GM12878 (cell line): ENCODE data around the gene CCDC187. TPM values are rescaled to one million over a fixed set of nuclear protein-coding genes. Genes with fewer than 3 reads are reported as not detected.

ENCODE experiments used
- BCL3 ChIP-seq: IDR thresholded peaks from 2 replicates; pipeline ENCODE4 v1.6.1; 2011; ENCODE audit warnings: borderline replicate concordance, low read depth, mild to moderate bottlenecking, moderate library complexity, low read length; ENCODE audit not compliant: insufficient read depth, poor library complexity, severe bottlenecking
- CHD1 ChIP-seq: IDR thresholded peaks from 2 replicates; pipeline ENCODE4 v1.6.1; 2012; ENCODE audit warnings: low read depth, low read length, improper control_type of control experiment
- CHD4 ChIP-seq: fragments of 200-600 bp; sonication (generic); IDR thresholded peaks from 2 replicates; pipeline ENCODE4 v1.6.1; 2016; ENCODE audit warnings: mild to moderate bottlenecking
- ELK1 ChIP-seq: IDR thresholded peaks from 2 replicates; pipeline ENCODE4 v1.6.1; 2012; ENCODE audit warnings: low read depth, low read length, improper control_type of control experiment
- IRF4 ChIP-seq: IDR thresholded peaks from 2 replicates; pipeline ENCODE4 v1.6.1; 2011; ENCODE audit warnings: low read depth, low read length
- IRF5 ChIP-seq: fragments of 450-650 bp; IDR thresholded peaks from 2 replicates; pipeline ENCODE4 v1.6.1; 2017; ENCODE audit warnings: borderline replicate concordance
- MEF2A ChIP-seq: IDR thresholded peaks from 2 replicates; pipeline ENCODE4 v1.6.1; 2011; ENCODE audit warnings: low read depth, mild to moderate bottlenecking, low read length, moderate library complexity; ENCODE audit not compliant: insufficient read depth
- MLLT1 ChIP-seq: fragments of 450-650 bp; IDR thresholded peaks from 2 replicates; pipeline ENCODE4 v1.6.1; 2016; ENCODE audit warnings: mild to moderate bottlenecking
- MYC ChIP-seq: IDR thresholded peaks from 2 replicates; pipeline ENCODE4 v1.6.1; 2011; ENCODE audit warnings: mild to moderate bottlenecking, low read length, moderate library complexity, inconsistent platforms; ENCODE audit not compliant: insufficient read depth, insufficient replicate concordance, insufficient read length, severe bottlenecking
- PML ChIP-seq: IDR thresholded peaks from 2 replicates; pipeline ENCODE4 v1.6.1; 2012; ENCODE audit warnings: low read length, inconsistent platforms
- PRDM15 ChIP-seq: fragments of 450-650 bp; formaldehyde crosslinking; IDR thresholded peaks from 2 replicates; pipeline ENCODE4 v1.4.0; 2020; ENCODE audit warnings: mild to moderate bottlenecking, moderate library complexity
- RELB ChIP-seq: fragments of 450-650 bp; IDR thresholded peaks from 2 replicates; pipeline ENCODE4 v1.6.1; 2017; ENCODE audit warnings: low read depth, mild to moderate bottlenecking, moderate library complexity
- USF1 ChIP-seq: IDR thresholded peaks from 2 replicates; pipeline ENCODE4 v1.6.1; 2011; ENCODE audit warnings: borderline replicate concordance, low read depth, mild to moderate bottlenecking, moderate library complexity, mixed read lengths, low read length; ENCODE audit not compliant: insufficient read depth; ENCODE audit errors: extremely low read length
- polyA plus RNA-seq, 11 experiments: library from polyadenylated mRNA; depleted of rRNA in 4 of 11; unstranded in 6 of 11; stranded (reverse) in 5 of 11; fragments of >200 nt; fragmentation: Nextera tagmentation in 4 of 11; fragmentation: Illumina TruSeq in 1 of 11; extraction: Ambion mirVana in 4 of 11; extraction: Trizol in 1 of 11; gene quantifications; 1 replicate in 1 of 11; 2 replicates in 10 of 11; pipeline versions ENCODE4 v1.2.1 to v1.2.3, GENCODE V29; 2011 to 2016; ENCODE audit warnings: inconsistent platforms in 2 of 11, missing spikeins in 2 of 11, low read depth in 1 of 11
- total RNA-seq, 4 experiments: library from RNA; depleted of rRNA in 3 of 4; stranded (reverse); fragments of >200 nt in 3 of 4; fragmentation: Illumina TruSeq in 1 of 4; extraction: Trizol in 1 of 4; gene quantifications; 2 replicates each; pipeline versions ENCODE4 v1.2.1 to v1.2.3, GENCODE V29; 2013 to 2021

Gene CCDC187
- total and polyA plus RNA-seq, 10 of the 15 experiments (the other 5 are each of a cell fraction or from before 2014, with no cell fraction given): 0.04 to 0.23 (median 0.04) TPM; not detected in 7

GRCh38 chr9:136318111-136318775, 14.3 kb upstream of the CCDC187 start (continued):
- TF ChIP-seq MLLT1: no peak
- no peak for TF ChIP-seq IRF5
- TF ChIP-seq CHD1: no peak
- no peak for TF ChIP-seq RELB
- TF ChIP-seq BCL3: no peak
- TF ChIP-seq PRDM15 (CRISPR knock-in tag): no peak
- no peak for TF ChIP-seq MYC
- no peak for TF ChIP-seq PML
- TF ChIP-seq USF1: no peak
- TF ChIP-seq IRF4: no peak
- TF ChIP-seq ELK1: no peak
- no peak for TF ChIP-seq CHD4
- TF ChIP-seq MEF2A: no peak
